ENCODE measurements around the gene CEP44.
A peak's percentile ranks its signal among the peaks of the same experiment; 100 is the strongest.
"Not testable (repeated sequence)": the region's sequence is repeated elsewhere in the genome, so short reads cannot be mapped to it uniquely, and the experiment has no call there.

The CEP44 gene

DNA sequence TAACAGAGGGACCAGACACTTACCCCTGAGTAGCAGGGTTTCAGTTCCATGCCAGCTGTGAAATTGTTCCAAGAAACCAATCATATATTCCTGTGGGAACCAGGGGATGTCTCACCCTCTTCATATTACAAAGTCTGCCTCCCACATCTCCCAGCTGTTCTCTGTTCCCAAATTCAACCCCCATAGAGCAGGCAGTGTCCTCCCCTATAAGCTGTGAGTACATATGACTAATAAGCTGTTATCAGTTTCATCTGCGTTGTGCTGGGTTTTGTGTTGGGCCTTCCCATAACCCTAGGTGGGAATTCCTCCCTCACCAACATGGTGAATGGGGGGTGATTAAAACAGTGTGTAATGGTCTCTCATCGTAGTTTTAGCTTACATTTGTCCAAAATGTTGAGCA lies 41.0 kb downstream of the CEP44 start:
- DNase-seq (ENCODE audit: low spot score): no peak

DNA sequence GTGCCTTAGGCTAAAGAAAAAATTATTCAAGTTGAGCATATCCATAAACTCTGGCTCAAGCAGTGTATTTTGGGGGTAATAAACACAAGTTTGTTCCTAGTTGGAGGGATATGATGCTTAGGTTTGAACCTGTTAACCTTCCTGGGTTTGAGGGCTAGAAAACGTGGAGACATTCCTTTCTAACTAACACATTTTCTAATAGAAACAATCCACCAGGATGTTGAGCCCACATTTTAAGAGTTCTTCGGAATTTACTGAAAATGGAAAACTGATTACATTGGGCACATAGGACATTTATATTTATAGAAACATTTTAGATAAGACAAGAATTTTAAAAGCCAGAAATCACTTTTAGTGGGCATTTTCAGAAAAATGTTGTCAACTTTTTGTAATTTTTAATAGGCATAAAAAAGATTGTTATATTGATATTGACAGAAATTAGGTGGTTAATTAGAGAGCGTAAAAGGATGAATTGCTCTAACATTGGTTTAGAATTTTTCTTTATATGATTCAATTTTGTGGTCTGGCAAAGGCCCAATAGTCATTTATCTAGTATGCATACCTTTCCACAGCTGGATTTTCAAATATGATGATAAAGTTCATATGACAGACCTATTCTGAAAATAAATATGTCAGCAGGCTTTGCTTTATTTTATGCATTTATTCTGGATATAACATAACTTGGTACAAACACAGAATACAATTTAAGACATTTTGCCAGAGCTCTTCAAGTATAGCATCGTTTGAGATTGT lies 49.2 kb downstream of the CEP44 start:
- no peak for DNase-seq (ENCODE audit: low spot score)

DNA sequence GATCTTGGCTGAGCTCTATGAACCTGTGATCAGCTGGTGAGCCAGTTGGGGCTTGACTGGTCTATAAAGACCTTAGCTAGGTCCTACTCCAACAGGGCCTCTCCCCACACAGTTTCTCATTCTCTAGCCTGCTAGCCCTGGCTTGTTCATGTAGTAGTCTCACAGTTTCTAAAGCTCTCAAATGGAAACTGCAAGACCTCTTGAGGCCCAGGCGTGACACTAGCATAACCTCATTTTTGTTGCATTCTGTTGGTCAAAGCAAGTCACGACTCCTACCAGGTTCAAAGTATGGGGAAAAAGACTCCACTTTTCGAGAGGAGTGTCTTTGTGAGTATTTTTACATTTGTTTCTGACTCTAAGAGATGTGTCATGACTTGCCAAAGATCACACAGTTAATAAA lies 50.9 kb downstream of the CEP44 start:
- DNase-seq (ENCODE audit: low spot score): no peak

DNA sequence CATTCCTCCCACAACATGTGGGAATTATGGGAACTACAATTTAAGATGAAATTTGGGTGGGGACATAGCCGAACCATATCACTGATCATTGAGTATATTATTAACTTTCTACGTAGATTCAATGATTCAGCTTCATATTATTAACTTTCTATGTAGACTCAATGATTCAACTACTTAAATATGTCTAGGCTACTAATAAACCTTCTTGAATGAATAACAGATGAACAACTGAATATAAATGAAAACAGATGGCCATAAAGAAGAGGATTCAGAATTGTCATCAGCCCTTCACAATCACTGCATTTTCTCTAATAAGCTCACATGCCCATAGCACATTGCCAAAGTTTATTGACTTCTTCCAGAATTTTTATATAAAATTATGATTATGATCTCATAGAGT lies 57.0 kb downstream of the CEP44 start:
- DNase-seq (ENCODE audit: low spot score): no peak

DNA sequence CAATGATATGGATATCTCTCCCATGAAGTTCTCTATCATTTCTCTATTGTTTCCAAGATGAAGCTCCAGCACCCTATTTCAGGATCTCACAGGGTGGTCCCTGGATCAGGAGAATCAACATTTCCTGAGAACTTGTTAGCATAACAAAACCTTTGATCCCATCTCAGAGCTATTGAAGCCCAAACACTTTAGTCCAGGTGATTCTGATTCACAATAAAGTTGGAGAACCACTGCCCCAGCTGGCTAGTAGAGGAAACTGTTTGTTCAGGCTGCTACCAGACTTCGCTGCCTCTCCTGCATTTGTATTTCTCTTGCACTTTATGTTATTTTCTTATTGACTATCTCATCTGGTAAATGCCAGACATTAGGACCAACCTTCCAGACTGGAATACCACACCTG lies 65.4 kb downstream of the CEP44 start:
- no peak for DNase-seq (ENCODE audit: low spot score)

DNA sequence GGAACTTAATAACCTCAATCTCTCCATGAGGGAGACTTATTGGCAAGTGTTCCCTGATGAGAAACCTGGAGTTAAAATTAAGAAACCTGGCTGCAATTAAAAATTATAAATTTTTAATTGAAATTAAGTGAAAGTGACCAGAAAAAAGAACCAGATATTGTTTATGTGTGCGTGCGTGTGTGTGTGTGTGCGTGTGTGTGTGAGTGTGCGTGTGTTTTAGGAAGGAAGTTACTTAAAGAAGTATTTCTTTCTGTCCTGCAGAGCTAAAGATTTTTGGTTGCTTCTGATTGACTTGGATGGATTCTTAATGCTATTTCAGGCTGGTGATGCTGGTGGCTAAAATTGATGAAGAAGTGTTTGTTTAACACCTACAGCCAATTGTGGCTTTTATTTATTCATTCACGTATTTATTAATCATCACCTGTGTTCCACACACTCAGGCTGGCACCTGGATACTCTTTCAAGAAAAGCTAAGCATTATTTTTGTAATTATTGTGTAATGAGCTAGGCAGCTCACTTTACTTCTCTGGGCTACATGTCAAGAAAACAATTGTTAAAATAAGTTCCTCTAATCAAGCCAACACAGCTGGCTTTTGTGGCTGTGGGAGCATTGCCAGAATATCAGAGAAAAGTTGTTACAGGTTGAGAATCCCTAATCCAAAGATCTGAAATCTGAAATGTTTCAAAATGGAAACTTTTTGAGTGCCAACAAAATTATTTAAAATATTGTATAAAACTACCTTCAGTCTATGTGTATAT lies 68.5 kb downstream of the CEP44 start:
- DNase-seq (ENCODE audit: low spot score): no peak

DNA sequence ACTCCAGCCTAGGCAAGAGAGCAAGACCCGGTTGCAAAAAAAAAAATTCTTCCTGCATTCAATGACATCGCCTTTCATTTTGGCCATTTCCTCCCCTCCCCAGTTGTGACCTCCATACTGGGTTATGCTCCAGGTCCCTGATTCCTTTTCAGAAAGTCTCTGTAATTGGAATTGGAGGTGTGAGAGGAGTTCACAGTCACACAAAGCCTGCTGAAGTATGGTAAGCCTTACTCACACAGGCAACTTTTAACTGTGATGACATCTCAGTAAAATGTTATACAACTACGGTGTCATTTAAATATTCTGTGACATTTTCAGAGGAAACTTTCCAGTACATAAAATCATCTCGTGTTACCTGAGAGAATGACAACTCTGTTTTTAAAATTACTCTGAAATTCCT lies 73.6 kb downstream of the CEP44 start:
- no peak for DNase-seq (ENCODE audit: low spot score)

DNA sequence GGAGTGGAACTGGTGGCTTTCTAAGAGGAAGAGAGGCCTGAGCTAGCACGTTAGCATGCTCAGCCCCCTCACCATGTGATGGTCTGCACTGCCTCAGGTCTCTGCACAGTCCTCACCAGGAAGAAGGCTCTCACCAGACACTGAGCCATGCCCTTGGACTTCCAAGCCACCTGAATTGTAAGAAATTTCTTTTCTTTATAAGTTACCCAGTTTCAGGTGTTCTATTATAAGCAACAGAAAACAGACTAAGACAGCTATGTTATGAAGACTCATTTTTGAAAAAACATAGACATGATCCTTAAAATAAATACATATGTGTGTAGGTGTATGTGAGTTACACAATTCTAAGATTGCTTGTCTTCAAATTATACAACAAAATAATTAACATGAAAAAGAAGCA lies 74.7 kb downstream of the CEP44 start:
- no peak for DNase-seq (ENCODE audit: low spot score)

DNA sequence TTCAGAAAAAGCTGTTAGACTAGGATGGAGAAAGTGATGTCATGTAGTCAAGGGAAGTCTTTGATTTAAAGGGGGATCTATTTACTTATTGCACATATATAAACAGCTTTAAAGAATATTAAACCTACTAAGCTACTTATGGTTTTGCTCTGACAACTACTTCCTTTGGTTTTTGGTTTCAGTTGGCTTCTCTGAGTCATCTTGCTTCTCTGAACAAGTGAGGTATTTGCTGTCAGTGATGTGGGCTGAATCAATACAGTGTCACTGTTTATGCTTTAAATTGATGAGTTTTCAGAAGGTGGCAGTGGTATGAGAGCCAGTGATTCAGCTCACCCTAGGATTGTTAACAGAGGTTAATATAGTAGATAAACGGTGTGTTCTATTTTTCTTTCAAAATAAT lies 75.1 kb downstream of the CEP44 start:
- no peak for DNase-seq (ENCODE audit: low spot score)

DNA sequence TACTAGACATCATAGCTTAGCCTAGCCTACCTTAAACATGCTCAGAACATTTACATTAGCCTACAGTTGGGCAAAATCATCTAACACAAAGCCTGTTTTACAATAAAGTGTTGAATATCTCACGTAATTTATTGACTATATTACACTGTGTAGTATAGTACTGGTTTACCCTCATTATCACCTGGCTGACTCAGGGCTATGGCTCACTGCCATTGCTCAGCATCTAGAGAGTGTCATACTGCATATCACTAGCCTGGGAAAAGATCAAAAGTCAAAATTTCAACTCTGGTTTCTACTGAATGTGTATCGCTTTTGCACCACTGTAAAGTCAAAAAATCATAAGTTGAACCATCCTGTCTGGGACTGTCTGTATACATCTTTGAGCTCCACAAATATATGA lies 78.6 kb downstream of the CEP44 start:
- no peak for DNase-seq (ENCODE audit: low spot score)

DNA sequence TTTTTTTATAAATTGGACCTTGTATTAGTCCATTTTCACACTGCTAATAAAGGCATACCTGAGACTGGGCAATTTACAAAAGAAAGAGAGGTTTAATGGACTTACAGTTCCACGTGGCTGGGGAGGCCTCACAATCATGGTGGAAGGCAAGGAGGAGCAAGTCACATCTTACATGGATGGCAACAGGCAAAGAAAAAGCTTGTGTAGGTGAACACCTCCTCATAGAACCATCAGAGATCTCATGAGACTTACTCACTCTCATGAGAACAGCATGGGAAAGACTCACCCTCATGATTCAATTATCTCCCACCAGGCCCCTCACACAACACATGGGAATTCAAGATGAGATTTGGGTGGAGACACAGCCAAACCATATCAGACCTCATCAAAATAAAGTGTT lies 80.1 kb downstream of the CEP44 start:
- not testable (repeated sequence) for DNase-seq (ENCODE audit: low spot score)

DNA sequence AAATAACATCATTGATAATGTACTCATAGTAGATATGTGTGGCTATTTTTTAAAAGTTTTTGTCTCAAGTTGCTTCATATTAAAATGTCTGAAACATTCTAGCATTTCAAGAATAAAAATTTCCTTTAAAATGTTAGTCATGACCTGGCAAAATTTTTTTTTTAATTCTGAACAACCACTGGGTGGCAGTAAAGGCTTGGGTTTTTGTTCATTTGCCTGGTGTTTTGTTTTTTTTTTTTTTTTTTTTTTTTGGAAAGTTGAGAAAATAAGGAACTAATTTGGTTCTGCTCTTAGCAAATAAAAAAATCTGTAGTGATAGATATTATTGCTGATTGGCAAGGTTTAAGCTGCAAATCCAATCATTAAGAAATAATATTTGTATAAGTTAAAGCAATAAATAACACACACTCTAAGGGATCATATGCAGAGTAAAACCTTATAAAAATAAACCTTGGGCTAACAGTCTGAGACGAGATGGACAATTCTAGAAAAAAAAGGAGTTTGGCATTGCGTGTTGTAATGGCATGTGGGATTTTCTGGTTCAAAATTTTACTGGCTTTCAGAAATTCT lies 81.4 kb downstream of the CEP44 start:
- DNase-seq (ENCODE audit: low spot score): peak; percentile 20

DNA sequence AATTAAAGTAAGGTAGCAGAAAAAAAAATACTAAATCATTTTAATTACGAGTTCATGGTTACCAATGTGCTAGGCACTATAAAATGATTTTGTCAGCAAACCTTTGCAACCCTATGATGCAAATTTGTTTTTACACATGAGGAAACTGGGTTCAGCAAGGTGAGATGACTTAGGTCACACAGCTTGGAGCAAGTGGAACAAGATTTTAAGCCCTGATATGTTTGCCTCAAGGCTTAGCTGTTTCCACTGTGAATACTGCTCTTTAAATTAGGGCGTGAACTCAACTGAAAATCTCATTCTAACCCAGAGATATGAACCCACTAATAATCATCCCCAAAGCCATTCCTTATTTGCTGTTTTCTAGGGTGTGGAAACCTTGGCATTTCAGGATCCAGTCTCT lies 86.3 kb downstream of the CEP44 start:
- no peak for DNase-seq (ENCODE audit: low spot score)

DNA sequence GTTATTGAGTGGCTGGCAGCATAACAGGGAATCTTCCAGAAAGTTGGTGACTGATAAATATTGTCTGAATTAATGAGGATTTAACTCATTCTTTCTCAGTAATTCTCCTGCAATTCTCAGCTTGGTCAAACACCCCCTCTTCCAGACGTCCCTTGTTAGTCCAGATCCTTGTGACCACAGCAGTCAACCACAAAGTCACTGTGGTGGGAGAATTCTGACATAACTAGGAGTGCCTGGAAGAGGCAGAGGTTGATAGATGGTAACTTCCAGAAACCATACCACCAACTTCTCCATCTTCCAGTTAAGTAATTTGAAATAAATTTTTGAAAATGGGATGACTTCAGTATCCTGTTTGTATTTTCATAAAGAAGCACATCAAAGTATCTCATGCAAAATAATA lies 90.1 kb downstream of the CEP44 start:
- no peak for DNase-seq (ENCODE audit: low spot score)

DNA sequence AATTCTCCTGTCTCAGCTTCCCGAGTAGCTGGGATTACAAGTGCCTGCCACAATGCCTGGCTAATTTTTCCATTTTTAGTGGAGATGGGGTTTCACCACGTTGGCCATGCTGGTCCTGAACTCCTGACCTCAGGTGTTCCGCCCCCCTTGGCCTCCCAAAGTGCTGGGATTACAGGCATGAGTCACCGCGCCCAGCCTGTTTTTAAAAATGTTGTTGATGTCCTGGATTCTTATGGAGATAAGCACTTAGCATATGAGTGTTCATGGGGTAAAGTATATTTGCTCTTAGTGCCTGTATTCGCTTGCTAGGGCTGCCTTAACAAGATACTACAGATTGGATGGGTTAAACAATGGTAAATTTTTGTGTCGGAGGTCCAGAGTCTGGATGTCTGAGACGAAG lies 91.7 kb downstream of the CEP44 start:
- no peak for DNase-seq (ENCODE audit: low spot score)

DNA sequence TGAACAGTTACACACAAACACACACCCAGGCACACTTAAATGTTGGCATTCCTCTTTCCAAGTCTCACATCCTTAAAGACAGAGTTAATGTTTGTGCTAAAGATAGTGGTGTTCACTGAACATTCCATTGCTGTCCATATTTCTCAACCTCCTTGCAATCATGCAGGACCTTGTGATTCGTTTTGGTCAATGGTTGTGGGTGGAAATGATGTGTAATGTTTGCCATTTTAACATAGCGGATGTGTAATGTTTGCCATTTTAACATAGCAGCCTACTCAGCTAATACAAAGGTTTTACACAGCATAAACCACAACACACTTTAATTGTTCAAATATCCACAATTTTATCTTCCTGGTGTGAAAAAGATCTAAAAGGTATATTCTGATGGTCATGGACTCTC lies 93.9 kb downstream of the CEP44 start:
- DNase-seq (ENCODE audit: low spot score): no peak

DNA sequence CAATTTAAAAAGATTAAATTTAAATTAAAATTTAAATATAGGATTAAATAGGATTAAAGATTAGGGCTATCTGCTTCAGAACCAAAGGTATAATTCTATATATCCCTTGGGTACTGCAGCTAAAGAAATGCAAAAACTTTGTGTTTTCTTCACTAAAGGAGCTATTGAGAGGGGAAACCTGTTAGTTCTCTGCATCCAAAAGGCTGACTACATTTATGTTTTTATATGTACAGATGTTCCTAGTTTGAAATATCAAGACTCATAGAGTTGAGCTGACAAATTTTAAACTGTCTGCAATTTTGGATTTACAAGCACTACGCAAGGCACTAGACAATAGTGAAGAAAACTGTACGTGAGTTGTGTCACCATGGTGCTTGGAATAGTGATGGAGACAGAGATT lies 95.2 kb downstream of the CEP44 start:
- no peak for DNase-seq (ENCODE audit: low spot score)

DNA sequence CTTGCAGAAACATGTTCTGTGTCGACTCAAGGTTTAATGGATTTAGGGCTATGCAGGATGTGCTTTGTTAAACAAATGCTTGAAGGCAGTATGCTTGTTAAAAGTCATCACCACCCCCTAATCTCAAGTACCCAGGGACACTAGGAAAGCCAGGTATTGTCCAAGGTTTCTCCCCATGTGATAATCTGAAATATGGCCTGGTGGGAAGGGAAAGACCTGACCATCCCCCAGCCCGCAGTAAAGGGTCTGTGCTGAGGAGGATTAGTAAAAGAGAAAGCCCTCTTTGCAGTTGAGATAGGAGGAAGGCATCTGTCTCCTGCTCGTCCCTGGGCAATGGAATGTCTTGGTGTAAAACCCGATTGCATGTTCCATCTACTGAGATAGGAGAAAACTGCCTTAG lies 96.5 kb downstream of the CEP44 start:
- DNase-seq (ENCODE audit: low spot score): not testable (repeated sequence)

DNA sequence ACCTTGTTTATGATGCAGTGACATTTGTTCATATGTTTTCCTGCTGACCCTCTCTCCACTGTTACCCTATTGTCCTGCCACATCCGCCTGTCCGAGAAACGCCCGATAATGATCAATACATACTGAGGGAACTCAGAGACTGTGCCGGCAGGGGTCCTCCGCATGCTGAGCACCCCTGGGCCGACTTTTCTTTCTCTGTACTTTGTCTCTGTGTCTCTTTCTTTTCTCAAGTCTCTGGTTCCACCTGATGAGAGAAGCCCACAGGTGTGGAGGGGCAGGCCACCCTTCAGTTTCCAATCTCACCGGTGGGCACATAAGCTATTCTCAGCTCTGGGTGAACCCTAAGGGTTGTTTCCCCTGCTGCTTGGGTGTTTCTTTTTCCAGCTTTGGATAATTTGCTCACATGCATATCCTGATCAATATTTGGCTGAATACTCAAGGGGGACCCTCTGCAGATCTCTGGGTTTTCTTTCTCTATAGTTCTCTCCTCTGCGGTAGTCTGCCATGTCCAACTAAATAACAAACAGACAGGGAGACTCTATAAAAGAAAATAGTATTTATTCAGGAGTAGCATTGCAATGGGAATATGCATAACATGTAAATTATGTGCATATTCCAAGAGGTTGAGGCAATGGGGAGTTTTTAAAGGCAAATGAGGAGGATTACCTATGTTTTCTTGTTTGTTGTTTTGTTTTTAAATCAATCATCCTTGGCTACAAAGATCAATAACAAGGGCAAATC lies 97.2 kb downstream of the CEP44 start:
- no peak for DNase-seq (ENCODE audit: low spot score)

DNA sequence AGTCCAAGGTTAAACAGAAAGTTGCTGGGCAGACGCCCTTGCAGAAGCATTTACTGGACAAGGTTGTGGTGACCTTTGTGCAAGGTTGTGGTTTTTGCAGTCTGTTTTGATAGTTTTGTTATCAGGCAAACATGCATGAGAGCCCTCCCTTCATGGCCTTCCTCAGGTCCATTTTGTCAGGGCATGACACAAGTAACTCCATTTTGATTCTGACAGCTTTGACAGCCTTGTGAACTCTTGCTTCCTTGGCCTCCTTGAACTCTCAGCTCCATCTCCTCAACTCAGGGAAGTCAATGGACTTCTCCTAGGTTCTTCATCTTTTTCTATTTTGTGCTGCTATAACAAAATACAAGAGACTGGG lies 97.7 kb downstream of the CEP44 start:
- no peak for DNase-seq (ENCODE audit: low spot score)

Measured in cerebellar cortex (tissue), 1 donor.